H1 (cell line): Measurements from ENCODE around the gene CEMP1. TPM values are rescaled to one million over a fixed set of nuclear protein-coding genes. Genes with fewer than 3 reads are reported as not detected.

ENCODE experiments used
- CTCF ChIA-PET: fragments of 300-600 bp; sonication (Branson Sonifier 250); formaldehyde crosslinking; loops from one replicate; lab custom pipeline; 2021; ENCODE audit not compliant: partially characterized antibody; lab: Charles Lee
- POLR2A ChIA-PET: fragments of 300-600 bp; sonication (Branson Sonifier 250); formaldehyde crosslinking; loops from one replicate; lab custom pipeline; 2021; ENCODE audit warnings: inconsistent platforms; ENCODE audit not compliant: partially characterized antibody; lab: Charles Lee
- DNase-seq, 2 experiments: peaks; one replicate each; pipeline versions ENCODE4 v3.0.0 to v3.0.0-alpha.2; 2010 to 2022; ENCODE audit warnings: low spot score in 2 of 2, low read depth in 1 of 2, mixed read lengths in 1 of 2
- FAIRE-seq: peaks from 2 replicates; lab custom pipeline; 2011; peaks lifted over from hg19 to GRCh38; lab: Jason Lieb, UNC
- H2AFZ ChIP-seq: 2 replicates; pipeline ENCODE4 v1.8.1; 2012; ENCODE audit warnings: low read length, inconsistent platforms
- H2AK5ac ChIP-seq: 2 replicates; pipeline ENCODE4 v1.6.1; 2013; ENCODE audit warnings: low read depth, low read length
- H2BK120ac ChIP-seq: replicated peaks from 2 replicates; pipeline ENCODE3; 2013; ENCODE audit warnings: low read depth, low read length, inconsistent platforms
- H2BK12ac ChIP-seq: 2 replicates; pipeline ENCODE4 v1.6.1; 2013; ENCODE audit warnings: low read depth, low read length
- H2BK15ac ChIP-seq: 2 replicates; pipeline ENCODE4 v1.6.1; 2013; ENCODE audit warnings: low read length
- H2BK20ac ChIP-seq: 2 replicates; pipeline ENCODE4 v1.6.1; 2013; ENCODE audit warnings: low read length
- H2BK5ac ChIP-seq: 2 replicates; pipeline ENCODE4 v1.6.1; 2013; ENCODE audit warnings: low read depth, low read length
- H3K14ac ChIP-seq: 2 replicates; pipeline ENCODE4 v1.6.1; 2013; ENCODE audit warnings: inconsistent platforms; ENCODE audit not compliant: insufficient read length
- H3K18ac ChIP-seq: 2 replicates; pipeline ENCODE4 v1.6.1; 2013; ENCODE audit warnings: low read length; ENCODE audit errors: extremely low read depth
- H3K23ac ChIP-seq: 2 replicates; pipeline ENCODE4 v1.6.1; 2013; ENCODE audit warnings: inconsistent platforms; ENCODE audit not compliant: insufficient read length
- H3K23me2 ChIP-seq: 2 replicates; pipeline ENCODE4 v1.6.1; 2013; ENCODE audit warnings: low read depth, low read length
- H3K27ac ChIP-seq: 2 replicates; pipeline ENCODE4 v1.6.1; 2011; ENCODE audit warnings: low read depth, low read length, inconsistent platforms
- H3K27me3 ChIP-seq, 4 experiments: replicated peaks in 1 of 4; 1 replicate in 1 of 4; 2 replicates in 3 of 4; pipeline versions ENCODE4 v1.6.1 to v1.8.1; 2011 to 2013; ENCODE audit warnings: low read length in 3 of 4, mild to moderate bottlenecking in 3 of 4, inconsistent platforms in 2 of 4, mixed read lengths in 2 of 4, moderate library complexity in 1 of 4; ENCODE audit not compliant: control insufficient read depth in 3 of 4, insufficient read depth in 3 of 4; ENCODE audit errors: extremely low read depth in 1 of 4
- H3K36me3 ChIP-seq, 4 experiments: 2 replicates each; pipeline versions ENCODE4 v1.6.1 to v1.8.1; 2011 to 2013; ENCODE audit warnings: mild to moderate bottlenecking in 4 of 4, low read length in 3 of 4, moderate library complexity in 2 of 4, control low read depth in 1 of 4, inconsistent platforms in 1 of 4; ENCODE audit not compliant: insufficient read depth in 4 of 4, control insufficient read depth in 2 of 4
- H3K4ac ChIP-seq: replicated peaks from 2 replicates; pipeline ENCODE3; 2013; ENCODE audit warnings: low read length, low read depth, mixed read lengths, inconsistent platforms; ENCODE audit not compliant: insufficient read length
- H3K4me1 ChIP-seq, 4 experiments: replicated peaks in 1 of 4; 1 replicate in 1 of 4; 2 replicates in 3 of 4; pipeline versions ENCODE4 v1.6.1 to v1.8.1; 2011 to 2013; ENCODE audit warnings: low read length in 3 of 4, inconsistent platforms in 2 of 4, mixed read lengths in 1 of 4; ENCODE audit not compliant: insufficient read depth in 4 of 4, control insufficient read depth in 3 of 4
- H3K4me2 ChIP-seq, 2 experiments: 2 replicates each; pipeline versions ENCODE4 v1.6.1 to v1.8.1; 2011 to 2013; ENCODE audit warnings: low read depth in 2 of 2, low read length in 2 of 2, control low read depth in 1 of 2, inconsistent platforms in 1 of 2, mild to moderate bottlenecking in 1 of 2; ENCODE audit not compliant: insufficient read depth in 1 of 2
- H3K4me3 ChIP-seq, 4 experiments: fragments of 200-600, 300-600 bp in 1 of 4; sonication (generic), shearing (Covaris generic), sonication (Bioruptor Twin) in 1 of 4; 2 replicates each; pipeline versions ENCODE4 v1.5.1 to v1.8.1; 2011 to 2016; ENCODE audit warnings: low read length in 4 of 4, low read depth in 3 of 4, control low read depth in 2 of 4, inconsistent platforms in 2 of 4, mild to moderate bottlenecking in 2 of 4, mixed read lengths in 1 of 4, moderate library complexity in 1 of 4; ENCODE audit not compliant: insufficient read depth in 2 of 4; ENCODE audit errors: extremely low read depth in 1 of 4
- H3K56ac ChIP-seq: replicated peaks from 2 replicates; pipeline ENCODE3; 2013; ENCODE audit warnings: low read depth, mild to moderate bottlenecking, mixed read lengths, low read length, inconsistent platforms; ENCODE audit not compliant: insufficient read length
- H3K79me1 ChIP-seq: 2 replicates; pipeline ENCODE4 v1.6.1; 2013; ENCODE audit warnings: low read depth, low read length, control low read depth
- H3K79me2 ChIP-seq, 2 experiments: 2 replicates each; pipeline versions ENCODE4 v1.6.1 to v1.8.1; 2012 to 2013; ENCODE audit warnings: low read length in 2 of 2, mild to moderate bottlenecking in 2 of 2, inconsistent platforms in 1 of 2; ENCODE audit not compliant: insufficient read depth in 2 of 2, control insufficient read depth in 1 of 2
- H3K9ac ChIP-seq, 4 experiments: replicated peaks in 1 of 4; 1 replicate in 1 of 4; 2 replicates in 3 of 4; pipeline versions ENCODE4 v1.6.1 to v1.8.1; 2011 to 2013; ENCODE audit warnings: low read depth in 3 of 4, low read length in 3 of 4, control low read depth in 2 of 4, mild to moderate bottlenecking in 2 of 4, moderate library complexity in 2 of 4, inconsistent platforms in 1 of 4; ENCODE audit errors: extremely low read depth in 1 of 4
- H3K9me3 ChIP-seq, 2 experiments: 2 replicates each; pipeline versions ENCODE4 v1.6.1 to v1.8.1; 2012 to 2013; ENCODE audit warnings: mild to moderate bottlenecking in 2 of 2, moderate library complexity in 2 of 2, control low read depth in 1 of 2, inconsistent platforms in 1 of 2, low read depth in 1 of 2, low read length in 1 of 2, mixed read lengths in 1 of 2; ENCODE audit not compliant: insufficient read depth in 2 of 2
- H4K20me1 ChIP-seq, 2 experiments: replicated peaks in 1 of 2; 2 replicates each; pipeline versions ENCODE3 to v1.8.1; 2011 to 2013; ENCODE audit warnings: inconsistent platforms in 2 of 2, low read length in 2 of 2, mild to moderate bottlenecking in 1 of 2; ENCODE audit not compliant: insufficient read depth in 2 of 2, control insufficient read depth in 1 of 2
- H4K5ac ChIP-seq: 2 replicates; pipeline ENCODE4 v1.6.1; 2013; ENCODE audit warnings: low read length, low read depth, mixed read lengths, inconsistent platforms; ENCODE audit not compliant: insufficient read length
- H4K8ac ChIP-seq: 2 replicates; pipeline ENCODE4 v1.8.0; 2013; ENCODE audit warnings: mild to moderate bottlenecking, moderate library complexity, low read length, inconsistent platforms; ENCODE audit not compliant: insufficient read depth; ENCODE audit errors: extremely low read depth
- H4K91ac ChIP-seq: replicated peaks from 2 replicates; pipeline ENCODE3; 2013; ENCODE audit warnings: low read length, mixed read lengths, inconsistent platforms; ENCODE audit not compliant: insufficient read length
- ATF3 ChIP-seq: IDR thresholded peaks from 2 replicates; pipeline ENCODE4 v1.6.1; 2011; ENCODE audit warnings: low read depth, mild to moderate bottlenecking, low read length; ENCODE audit not compliant: insufficient read depth
- CREB1 ChIP-seq: IDR thresholded peaks from 2 replicates; pipeline ENCODE4 v1.6.1; 2012; ENCODE audit warnings: inconsistent platforms
- GABPA ChIP-seq: IDR thresholded peaks from 2 replicates; pipeline ENCODE4 v1.6.1; 2011; ENCODE audit warnings: mild to moderate bottlenecking, low read length, moderate library complexity, borderline replicate concordance; ENCODE audit not compliant: insufficient read depth
- RAD21 ChIP-seq, 2 experiments: IDR thresholded peaks in 1 of 2; conservative IDR thresholded peaks in 1 of 2; 2 replicates each; pipeline ENCODE4 v1.6.1; 2011; ENCODE audit warnings: low read depth in 2 of 2, low read length in 2 of 2, improper control_type of control experiment in 1 of 2, inconsistent platforms in 1 of 2, mild to moderate bottlenecking in 1 of 2, moderate library complexity in 1 of 2
- SAP30 ChIP-seq: fragments of 300-600 bp; sonication (generic); IDR thresholded peaks from 2 replicates; pipeline ENCODE4 v1.7.1; 2012; ENCODE audit warnings: low read length, moderate library complexity, mild to moderate bottlenecking, inconsistent platforms; ENCODE audit not compliant: insufficient read depth, insufficient replicate concordance
- SIRT6 ChIP-seq: IDR thresholded peaks from one replicate; pipeline ENCODE4 v1.7.1; 2012; ENCODE audit warnings: low read length, inconsistent platforms
- WGBS, 2 experiments: shearing (Covaris generic) in 1 of 2; methylation state at CpG; one replicate each; pipeline versions ENCODE4 v1.1.6 to v1.1.7; 2013 to 2015; ENCODE audit warnings: low lambda C conversion rate in 2 of 2, mixed read lengths in 2 of 2, inconsistent platforms in 1 of 2, low coverage in 1 of 2, missing lambda C conversion rate in 1 of 2; ENCODE audit not compliant: insufficient replicate concordance in 2 of 2, insufficient coverage in 1 of 2, insufficient read length in 1 of 2; ENCODE audit errors: extremely low coverage in 1 of 2, missing lambda C conversion rate in 1 of 2; 5-methylcytosine and 5-hydroxymethylcytosine counted together
- polyA plus RNA-seq, 7 experiments: library from polyadenylated mRNA; depleted of rRNA in 3 of 7; stranded (reverse) in 5 of 7; unstranded in 2 of 7; fragments of >200 nt in 5 of 7; fragments of 200-250 nt in 2 of 7; gene quantifications; 1 replicate in 5 of 7; 2 replicates in 1 of 7; 4 replicates in 1 of 7; pipeline versions ENCODE4 v1.2.1 to v1.2.3, GENCODE V29; 2011 to 2013; ENCODE audit warnings: missing spikeins in 2 of 7, mixed read lengths in 2 of 7
- total RNA-seq: library from RNA; stranded (reverse); fragmentation: NEBNext Ultra II Directional; extraction: Animal tissue kit (Norgen Biotek cat#: 25700); gene quantifications from 2 replicates; pipeline ENCODE4 v1.2.1, GENCODE V29; 2021
- TF ChIP-seq, protein P1 (sequence below), 3 experiments: IDR thresholded peaks; 1 replicate in 2 of 3; 2 replicates in 1 of 3; pipeline versions ENCODE4 v1.5.1 to v1.6.1; 2011; ENCODE audit warnings: low read length in 3 of 3, mild to moderate bottlenecking in 3 of 3, inconsistent platforms in 2 of 3, low read depth in 1 of 3, moderate library complexity in 1 of 3; ENCODE audit not compliant: insufficient read depth in 1 of 3; ENCODE audit errors: control extremely low read depth in 1 of 3

CEMP1 gene
- total and polyA plus RNA-seq, 2 of the 8 experiments (the other 6 are each of a cell fraction or from before 2014, with no cell fraction given), result not detected

- H3K18ac ChIP-seq, result peak overlapping the region; percentile 91
- H3K23ac ChIP-seq, result no peak overlapping the region
- H3K56ac ChIP-seq, result peak overlapping the region; percentile 84
- no peak overlapping the region for H2AK5ac ChIP-seq
- H3K23me2 ChIP-seq, result peaks cover 14% of the 10 kb centered on the region
- H2BK15ac ChIP-seq, result no peak overlapping the region
- FAIRE-seq, result no peak
- H4K8ac ChIP-seq, result peak overlapping the region; percentile 80
- H2BK120ac ChIP-seq, result no peak overlapping the region
- peaks cover 0 to 9% (median 7%) of the 10 kb centered on the region in 4 experiments; a peak in 4 of 7 replicates for H3K4me1 ChIP-seq
- no peaks in the 10 kb centered on the region for H3K79me2 ChIP-seq
- H3K79me1 ChIP-seq, result no peaks in the 10 kb centered on the region
- peak overlapping the region; percentile 84 for H4K91ac ChIP-seq
- H3K9ac ChIP-seq, result peak overlapping the region in 3 of 4 experiments; percentile 52 to 62 (median 57); a peak in 6 of 7 replicates
- DNase-seq, result peak; percentile 88 to 95
- H4K5ac ChIP-seq, result peak overlapping the region; percentile 70
- H3K14ac ChIP-seq, result no peak overlapping the region
- ChIA-PET POLR2A (interaction anchor here (0.7 to 5.6 kb wide), 16 partner anchors 11 to 391 kb away, joined by 3 to 108 read pairs (median 4); partner anchors contain the start of genes AMDHD2, ATP6V0C, ECI1 and KCTD5), CTCF (interaction anchor here (1.1 to 1.7 kb wide), 2 partner anchors 8 to 11 kb away, joined by 3 read pairs; partner anchors contain the start of gene AMDHD2)
- H2BK12ac ChIP-seq, result peak overlapping the region; percentile 75; the same call in 1 of the 2 replicates
- peaks cover 3 to 19% (median 5%) of the 10 kb centered on the region in 4 experiments; a peak in 6 of 8 replicates for H3K36me3 ChIP-seq
- peak overlapping the region; percentile 63 to 76 (median 72) for H3K4me3 ChIP-seq
- H3K4ac ChIP-seq, result no peak overlapping the region
- peak overlapping the region; percentile 50; the same call in 1 of the 2 replicates for H3K27ac ChIP-seq
- no peaks in the 10 kb centered on the region for H3K27me3 ChIP-seq
- peak overlapping the region; percentile 91 for H2BK5ac ChIP-seq
- WGBS, 2 experiments, result 2% methylated on average over 42 of the region's 84 CpGs; no CpG with 5 or more reads in 1 of the 2 experiments
- no peaks in the 10 kb centered on the region for H3K9me3 ChIP-seq
- no peak overlapping the region for H2AFZ ChIP-seq
- peaks cover 0 to 16% of the 10 kb centered on the region in 2 experiments for H4K20me1 ChIP-seq
- H2BK20ac ChIP-seq, result no peak overlapping the region
- H3K4me2 ChIP-seq, result peak overlapping the region; percentile 88 to 93
- no peak for TF ChIP-seq GABPA
- TF ChIP-seq, protein P1, sequence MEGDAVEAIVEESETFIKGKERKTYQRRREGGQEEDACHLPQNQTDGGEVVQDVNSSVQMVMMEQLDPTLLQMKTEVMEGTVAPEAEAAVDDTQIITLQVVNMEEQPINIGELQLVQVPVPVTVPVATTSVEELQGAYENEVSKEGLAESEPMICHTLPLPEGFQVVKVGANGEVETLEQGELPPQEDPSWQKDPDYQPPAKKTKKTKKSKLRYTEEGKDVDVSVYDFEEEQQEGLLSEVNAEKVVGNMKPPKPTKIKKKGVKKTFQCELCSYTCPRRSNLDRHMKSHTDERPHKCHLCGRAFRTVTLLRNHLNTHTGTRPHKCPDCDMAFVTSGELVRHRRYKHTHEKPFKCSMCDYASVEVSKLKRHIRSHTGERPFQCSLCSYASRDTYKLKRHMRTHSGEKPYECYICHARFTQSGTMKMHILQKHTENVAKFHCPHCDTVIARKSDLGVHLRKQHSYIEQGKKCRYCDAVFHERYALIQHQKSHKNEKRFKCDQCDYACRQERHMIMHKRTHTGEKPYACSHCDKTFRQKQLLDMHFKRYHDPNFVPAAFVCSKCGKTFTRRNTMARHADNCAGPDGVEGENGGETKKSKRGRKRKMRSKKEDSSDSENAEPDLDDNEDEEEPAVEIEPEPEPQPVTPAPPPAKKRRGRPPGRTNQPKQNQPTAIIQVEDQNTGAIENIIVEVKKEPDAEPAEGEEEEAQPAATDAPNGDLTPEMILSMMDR (IDR thresholded peaks at IDR 0.05; ENCODE audit: control extremely low read depth in 1 of 3, insufficient read depth in 1 of 3, low read depth in 1 of 3, low read length in 3 of 3), result no peak
- no peak for TF ChIP-seq SIRT6
- TF ChIP-seq CREB1, result peak; percentile 73; the same call in 1 of the 2 replicates
- TF ChIP-seq SAP30, result no peak
- TF ChIP-seq RAD21 (IDR thresholded peaks at IDR 0.05 in 1 of 2, conservative IDR thresholded peaks at IDR 0.05 in 1 of 2; ENCODE audit: low read depth in 2 of 2, low read length in 2 of 2), result no peak
- no peak for TF ChIP-seq ATF3
Measured at GRCh38 chr16:2531696-2532493, 687 bp upstream of the CEMP1 start.
